Natural killer cell (primary cell): ENCODE results near the gene ARRDC5. TPM values are rescaled to one million over a fixed set of nuclear protein-coding genes. Genes with fewer than 3 reads are reported as not detected.
A peak's percentile ranks its signal among the peaks of the same experiment; 100 is the strongest.

Experiments used
- ATAC-seq, 3 donors: fragments of 150-1000 bp in 2 of 3; fragments of 200-7000 bp in 1 of 3; cut with Tn5 transposase; 1 replicate in 1 of 3; 2 replicates in 2 of 3; pipeline ENCODE4 v1.10.0; 2021; ENCODE audit warnings: mild to moderate bottlenecking in 2 of 3, moderate library complexity in 2 of 3
- DNase-seq, 2 donors: peaks; one replicate each; pipeline versions ENCODE4 v3.0.0 to v3.0.0-alpha.2; 2013 to 2021; ENCODE audit warnings: mixed read lengths in 1 of 2
- H3K27ac ChIP-seq: one replicate; pipeline ENCODE4 v1.5.1; 2013; ENCODE audit warnings: mild to moderate bottlenecking, low read length
- H3K27me3 ChIP-seq: one replicate; pipeline ENCODE4 v1.6.1; 2013; ENCODE audit warnings: low read length; ENCODE audit not compliant: control insufficient read depth, insufficient read depth
- H3K36me3 ChIP-seq: one replicate; pipeline ENCODE4 v1.6.1; 2013; ENCODE audit warnings: low read length; ENCODE audit not compliant: control insufficient read depth, insufficient read depth
- H3K4me1 ChIP-seq: one replicate; pipeline ENCODE4 v1.6.1; 2013; ENCODE audit warnings: low read length; ENCODE audit not compliant: control insufficient read depth, insufficient read depth
- H3K4me3 ChIP-seq: one replicate; pipeline ENCODE4 v1.5.1; 2013; ENCODE audit warnings: low read length
- H3K9me3 ChIP-seq: one replicate; pipeline ENCODE4 v1.6.1; 2013; ENCODE audit warnings: low read length; ENCODE audit not compliant: control insufficient read depth, insufficient read depth
- H3K27ac Mint-ChIP-seq, 2 donors: one replicate each; pipeline ENCODE4 v1.8.0; 2022; ENCODE audit warnings: mild to moderate bottlenecking in 2 of 2, mixed read lengths in 2 of 2, moderate library complexity in 1 of 2
- H3K27me3 Mint-ChIP-seq, 2 donors: one replicate each; pipeline ENCODE4 v1.8.0; 2022; ENCODE audit warnings: low read depth in 2 of 2, mixed read lengths in 2 of 2
- H3K36me3 Mint-ChIP-seq: one replicate; pipeline ENCODE4 v1.8.0; 2022; ENCODE audit warnings: mixed read lengths
- H3K4me1 Mint-ChIP-seq, 2 donors: one replicate each; pipeline ENCODE4 v1.8.0; 2022; ENCODE audit warnings: mixed read lengths in 2 of 2
- H3K4me3 Mint-ChIP-seq: one replicate; pipeline ENCODE4 v1.8.0; 2022; ENCODE audit warnings: mild to moderate bottlenecking, moderate library complexity, mixed read lengths
- H3K9me3 Mint-ChIP-seq, 2 donors: one replicate each; pipeline ENCODE4 v1.8.0; 2022; ENCODE audit warnings: mixed read lengths in 2 of 2
- CTCF ChIP-seq: fragments of 200-600 bp; IDR thresholded peaks from one replicate; pipeline ENCODE4 v1.8.0; 2022; ENCODE audit warnings: antibody characterized with exemption
- WGBS: methylation state at CpG from one replicate; pipeline ENCODE4 v1.1.7; 2013; ENCODE audit warnings: missing lambda C conversion rate; ENCODE audit not compliant: insufficient coverage; 5-methylcytosine and 5-hydroxymethylcytosine counted together
- intact Hi-C: fragments of 100-400 bp; cut with micrococcal nuclease; formaldehyde crosslinking; loops from one replicate; pipeline ENCODE4 v1.14.2; 2022
- total RNA-seq, 4 donors: library from RNA; stranded (reverse); fragments of 120-200 nt in 1 of 4; gene quantifications; one replicate each; pipeline versions ENCODE4 v1.2.3 to v1.2.4, GENCODE V29; 2013 to 2022

ARRDC5 gene
- total RNA-seq, 3 donors from 2014 or later (not counting 1 experiment from before 2014, with no cell fraction given): 5.9 to 13.0 (median 8.8) TPM

GRCh38 chr19:4914736-4915501 lies 12.2 kb upstream of the ARRDC5 start:
- Mint-ChIP-seq H3K9me3 (no peaks in the 10 kb centered on the region), H3K27me3 (no peaks in the 10 kb centered on the region), H3K27ac (peak overlapping the region; percentile 97 to 98), H3K36me3 (no peaks in the 10 kb centered on the region), H3K4me3 (peak overlapping the region; percentile 100), H3K4me1 (peaks cover 59 to 63% of the 10 kb centered on the region in 2 donors)
- intact Hi-C loops: loop anchor here (2.0 kb wide), 1 partner anchor 54 kb away; the partner anchor contains the start of gene KDM4B
- WGBS: 41% methylated on average over 23 of the region's 23 CpGs
- Histone ChIP-seq H3K27me3 (no peaks in the 10 kb centered on the region), H3K4me3 (peak overlapping the region; percentile 59), H3K27ac (peak overlapping the region; percentile 78), H3K4me1 (peaks cover 68% of the 10 kb centered on the region), H3K9me3 (no peaks in the 10 kb centered on the region), H3K36me3 (no peaks in the 10 kb centered on the region)
- DNase-seq (peak; percentile 65 to 85), ATAC-seq (peak; percentile 67 to 81 (median 75))
- TF ChIP-seq CTCF: no peak

- H3K4me1 Mint-ChIP-seq: peaks cover 59 to 63% of the 10 kb centered on the region in 2 donors
- H3K4me3 Mint-ChIP-seq: peak overlapping the region; percentile 100
- H3K9me3 ChIP-seq: no peaks in the 10 kb centered on the region
- no peaks in the 10 kb centered on the region for H3K36me3 Mint-ChIP-seq
- H3K36me3 ChIP-seq: no peaks in the 10 kb centered on the region
- intact Hi-C loops: loop anchor here (2.0 kb wide), 1 partner anchor 55 kb away; the partner anchor contains the start of gene KDM4B
- no peak for TF ChIP-seq CTCF
- DNase-seq: peak in 1 of 2 donors; percentile 73
- no peaks in the 10 kb centered on the region for H3K9me3 Mint-ChIP-seq
- peak overlapping the region; percentile 97 to 98 for H3K27ac Mint-ChIP-seq
- WGBS: 54% methylated on average over 24 of the region's 24 CpGs
- peak overlapping the region; percentile 59 for H3K4me3 ChIP-seq
- peaks cover 70% of the 10 kb centered on the region for H3K4me1 ChIP-seq
- H3K27ac ChIP-seq: peak overlapping the region; percentile 78
- no peaks in the 10 kb centered on the region for H3K27me3 Mint-ChIP-seq
- no peak for ATAC-seq
- no peaks in the 10 kb centered on the region for H3K27me3 ChIP-seq
These were observed 11.5 kb upstream of the ARRDC5 start for GRCh38 chr19:4913996-4914735.

GRCh38 chr19:4911786-4912672 lies 9.3 kb upstream of the ARRDC5 start:
- DNase-seq (peak; percentile 40 to 86), ATAC-seq (peak in 2 of 3 donors; percentile 10 to 11)
- H3K27me3 Mint-ChIP-seq: no peaks in the 10 kb centered on the region
- no peaks in the 10 kb centered on the region for H3K9me3 Mint-ChIP-seq
- Histone ChIP-seq H3K27me3 (no peaks in the 10 kb centered on the region), H3K4me3 (no peak overlapping the region), H3K4me1 (peaks cover 74% of the 10 kb centered on the region), H3K27ac (peak overlapping the region; percentile 31), H3K36me3 (no peaks in the 10 kb centered on the region), H3K9me3 (no peaks in the 10 kb centered on the region)
- intact Hi-C loops: loop anchor here (1.0 to 2.0 kb wide), 2 partner anchors 40 to 101 kb away; no protein-coding TSS in a partner anchor
- TF ChIP-seq CTCF: peak; percentile 56
- H3K27ac Mint-ChIP-seq: peak overlapping the region; percentile 97 to 98
- peak overlapping the region; percentile 88 for H3K4me3 Mint-ChIP-seq
- H3K36me3 Mint-ChIP-seq: no peaks in the 10 kb centered on the region
- peaks cover 69 to 74% of the 10 kb centered on the region in 2 donors for H3K4me1 Mint-ChIP-seq
- 32% methylated on average over 29 of the region's 29 CpGs for WGBS
